ENCODE results near the gene HNRNPDL. TPM values are rescaled to one million over a fixed set of nuclear protein-coding genes. Genes with fewer than 3 reads are reported as not detected.

The HNRNPDL gene
- total and polyA plus RNA-seq, 2 donors (not counting 1 experiment from before 2014, with no cell fraction given): 296 to 370 TPM

- TF ChIP-seq CTCF (IDR thresholded peaks at IDR 0.05) (no peak), EZH2 (IDR thresholded peaks at IDR 0.05; ENCODE audit: borderline replicate concordance, insufficient read depth, low read depth, low read length, poor library complexity, severe bottlenecking) (no peak)
- Histone ChIP-seq H2AFZ (ENCODE audit: insufficient read depth, low read depth, low read length, poor library complexity, severe bottlenecking) (no peak overlapping the region), H3K36me3 (replicated peaks in 1 of 2; ENCODE audit: control extremely low read depth in 1 of 2, control insufficient read depth in 1 of 2, extremely low read depth in 1 of 2, insufficient read depth in 2 of 2, low read length in 1 of 2) (no peaks in the 10 kb centered on the region), H3K4me3 (ENCODE audit: control extremely low read depth in 1 of 5, extremely low read depth in 1 of 5, insufficient read depth in 1 of 5, low read depth in 2 of 5, low read length in 4 of 5) (no peak overlapping the region), H3K27ac (ENCODE audit: low read length in 2 of 2) (no peak overlapping the region), H4K20me1 (ENCODE audit: control insufficient read depth, insufficient read depth, low read length, poor library complexity, severe bottlenecking) (no peaks in the 10 kb centered on the region), H3K27me3 (replicated peaks in 1 of 4; ENCODE audit: control extremely low read depth in 1 of 4, control insufficient read depth in 3 of 4, insufficient read depth in 4 of 4, low read length in 3 of 4) (no peaks in the 10 kb centered on the region), H3K9ac (ENCODE audit: low read length) (no peak overlapping the region), H3K9me3 (ENCODE audit: control extremely low read depth in 1 of 3, control insufficient read depth in 2 of 3, insufficient read depth in 1 of 3, low read length in 2 of 3) (no peaks in the 10 kb centered on the region), H3K4me2 (replicated peaks; ENCODE audit: low read depth, low read length, poor library complexity, severe bottlenecking) (no peak overlapping the region), H3K79me2 (ENCODE audit: control insufficient read depth, insufficient read depth, low read length) (no peaks in the 10 kb centered on the region), H3K4me1 (ENCODE audit: control insufficient read depth in 2 of 2, insufficient read depth in 2 of 2, low read length in 2 of 2) (peaks cover 0 to 8% of the 10 kb centered on the region in 2 donors)
- ATAC-seq (ENCODE audit: low read depth): no peak
- ChIA-PET CTCF (no interaction called here), POLR2A (no interaction called here)
- DNase-seq: no peak
- Mint-ChIP-seq H3K9me3 (ENCODE audit: insufficient read depth) (no peaks in the 10 kb centered on the region), H3K4me1 (peaks cover 5% of the 10 kb centered on the region), H3K27ac (no peak overlapping the region), H3K4me3 (no peak overlapping the region), H3K27me3 (peaks cover 3% of the 10 kb centered on the region)
- intact Hi-C loops (cut with micrococcal nuclease): no loop called here
- 98% methylated on average over 4 of the region's 7 CpGs for WGBS (ENCODE audit: insufficient coverage)
Measured at GRCh38 chr4:82401600-82401999, 28.7 kb downstream of the HNRNPDL start.

- no CpG with 5 or more reads among the region's 1 CpG for WGBS (ENCODE audit: insufficient coverage)
- peaks cover 5% of the 10 kb centered on the region for H3K4me1 Mint-ChIP-seq
- no peak overlapping the region for H3K27ac Mint-ChIP-seq
- H3K27me3 Mint-ChIP-seq: no peaks in the 10 kb centered on the region
- H3K4me3 Mint-ChIP-seq: no peak overlapping the region
- H3K4me3 ChIP-seq (ENCODE audit: control extremely low read depth in 1 of 5, extremely low read depth in 1 of 5, insufficient read depth in 1 of 5, low read depth in 2 of 5, low read length in 4 of 5): no peak overlapping the region
- no peaks in the 10 kb centered on the region for H3K9me3 ChIP-seq (ENCODE audit: control extremely low read depth in 1 of 3, control insufficient read depth in 2 of 3, insufficient read depth in 1 of 3, low read length in 2 of 3)
- H4K20me1 ChIP-seq (ENCODE audit: control insufficient read depth, insufficient read depth, low read length, poor library complexity, severe bottlenecking): no peaks in the 10 kb centered on the region
- no peaks in the 10 kb centered on the region for H3K36me3 ChIP-seq (replicated peaks in 1 of 2; ENCODE audit: control extremely low read depth in 1 of 2, control insufficient read depth in 1 of 2, extremely low read depth in 1 of 2, insufficient read depth in 2 of 2, low read length in 1 of 2)
- no peaks in the 10 kb centered on the region for H3K9me3 Mint-ChIP-seq (ENCODE audit: insufficient read depth)
- DNase-seq (peak; percentile 52), ATAC-seq (ENCODE audit: low read depth) (no peak)
- intact Hi-C loops (cut with micrococcal nuclease): no loop called here
- ChIA-PET POLR2A (no interaction called here), CTCF (interaction anchor here (0.6 to 0.7 kb wide), 3 partner anchors 36 to 344 kb away, joined by 3 read pairs; no protein-coding TSS in a partner anchor)
- H3K27me3 ChIP-seq (replicated peaks in 1 of 4; ENCODE audit: control extremely low read depth in 1 of 4, control insufficient read depth in 3 of 4, insufficient read depth in 4 of 4, low read length in 3 of 4): peaks cover 0 to 2% (median 0%) of the 10 kb centered on the region in 4 experiments
- peaks cover 0 to 8% of the 10 kb centered on the region in 2 donors for H3K4me1 ChIP-seq (ENCODE audit: control insufficient read depth in 2 of 2, insufficient read depth in 2 of 2, low read length in 2 of 2)
- H3K4me2 ChIP-seq (replicated peaks; ENCODE audit: low read depth, low read length, poor library complexity, severe bottlenecking): no peak overlapping the region
- no peak overlapping the region for H3K9ac ChIP-seq (ENCODE audit: low read length)
- H3K79me2 ChIP-seq (ENCODE audit: control insufficient read depth, insufficient read depth, low read length): no peaks in the 10 kb centered on the region
- no peak overlapping the region for H3K27ac ChIP-seq (ENCODE audit: low read length in 2 of 2)
- H2AFZ ChIP-seq (ENCODE audit: insufficient read depth, low read depth, low read length, poor library complexity, severe bottlenecking): peak overlapping the region; percentile 42
- no peak for TF ChIP-seq EZH2 (IDR thresholded peaks at IDR 0.05; ENCODE audit: borderline replicate concordance, insufficient read depth, low read depth, low read length, poor library complexity, severe bottlenecking)
- no peak for TF ChIP-seq CTCF (IDR thresholded peaks at IDR 0.05)
Measured at GRCh38 chr4:82398263-82398662, 32.0 kb downstream of the HNRNPDL start.

Data from B cell (primary cell).